ENCODE measurements around the gene LRRC17.
"Not testable (repeated sequence)": the region's sequence is repeated elsewhere in the genome, so short reads cannot be mapped to it uniquely, and the experiment has no call there.

Gene LRRC17

DNA sequence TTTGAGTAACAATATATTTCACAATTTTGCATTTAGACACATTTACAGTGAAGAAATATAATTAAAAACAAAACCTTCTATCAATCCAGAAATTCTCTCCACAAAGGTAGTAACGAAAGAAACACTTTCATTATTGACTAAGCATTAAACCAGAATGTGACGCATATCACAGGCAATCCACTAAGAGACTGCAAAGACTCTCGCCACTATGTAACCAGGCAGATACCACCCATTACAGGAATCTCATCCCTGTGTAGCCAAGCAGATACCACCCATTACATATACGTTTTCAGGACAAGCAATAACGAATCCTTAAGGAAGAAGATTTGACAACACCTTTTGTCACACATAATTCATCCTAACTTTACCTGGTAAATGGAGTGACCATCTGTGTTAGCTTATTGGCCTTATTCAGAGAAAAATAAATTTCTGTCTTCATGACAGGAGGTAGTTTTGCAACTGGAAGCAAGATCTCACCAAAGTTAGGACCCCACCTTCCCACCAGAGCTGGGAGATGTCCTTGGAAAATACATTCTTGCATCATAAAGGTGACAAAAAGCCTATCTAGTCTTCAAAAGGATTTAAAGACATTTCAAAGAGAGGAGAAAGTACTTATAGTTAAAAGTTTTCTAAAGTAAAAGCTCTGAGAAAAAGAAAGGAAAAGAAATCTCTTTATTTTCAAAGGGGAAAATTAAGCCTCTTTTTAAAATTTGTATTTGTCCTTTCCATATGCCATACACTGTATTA is 30.8 kb downstream of the LRRC17 start:
- peak; percentile 62 for DNase-seq

DNA sequence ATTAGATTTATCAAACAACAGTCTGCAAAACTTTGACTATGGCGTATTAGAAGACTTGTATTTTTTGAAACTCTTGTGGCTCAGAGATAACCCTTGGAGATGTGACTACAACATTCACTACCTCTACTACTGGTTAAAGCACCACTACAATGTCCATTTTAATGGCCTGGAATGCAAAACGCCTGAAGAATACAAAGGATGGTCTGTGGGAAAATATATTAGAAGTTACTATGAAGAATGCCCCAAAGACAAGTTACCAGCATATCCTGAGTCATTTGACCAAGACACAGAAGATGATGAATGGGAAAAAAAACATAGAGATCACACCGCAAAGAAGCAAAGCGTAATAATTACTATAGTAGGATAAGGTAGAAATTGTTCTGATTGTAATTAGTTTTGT is 31.4 kb downstream of the LRRC17 start:
- no peak for DNase-seq

DNA sequence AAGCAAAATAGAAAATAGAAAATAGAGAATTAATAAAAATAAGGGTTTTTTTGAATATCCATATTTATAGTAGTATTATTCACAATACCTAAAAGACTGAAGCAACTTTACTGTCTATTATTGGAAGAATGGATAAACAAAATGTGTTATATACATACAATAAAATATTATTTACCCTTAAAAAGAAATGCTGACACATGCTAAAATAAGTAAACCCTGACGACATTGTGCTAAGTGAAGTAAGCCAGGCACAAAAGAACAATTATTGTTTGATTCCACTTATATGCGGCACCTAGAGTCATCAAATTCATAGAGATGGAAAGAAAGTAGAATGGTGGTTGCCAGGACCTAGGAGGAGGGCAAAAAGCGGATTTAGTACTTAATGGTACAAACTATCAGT is 39.0 kb downstream of the LRRC17 start:
- no peak for DNase-seq

DNA sequence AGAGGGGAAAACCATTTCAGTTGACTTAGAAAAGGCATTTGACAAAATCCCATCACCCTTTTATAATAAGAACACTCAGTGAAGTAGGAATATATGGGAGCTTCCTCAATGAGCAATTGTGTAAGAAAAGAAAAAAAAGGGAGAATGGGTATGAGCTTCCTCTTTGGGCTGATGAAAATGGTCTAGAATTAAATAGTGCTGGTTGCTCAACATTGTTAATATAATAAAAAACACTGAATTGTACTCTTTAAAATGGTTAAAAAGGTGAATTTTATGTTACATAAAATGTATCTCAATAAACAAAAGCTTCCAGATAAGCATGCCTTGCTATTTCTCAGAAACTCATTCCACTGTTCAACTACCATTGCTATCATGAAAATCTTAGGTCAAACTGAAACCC is 40.6 kb downstream of the LRRC17 start:
- no peak for DNase-seq

DNA sequence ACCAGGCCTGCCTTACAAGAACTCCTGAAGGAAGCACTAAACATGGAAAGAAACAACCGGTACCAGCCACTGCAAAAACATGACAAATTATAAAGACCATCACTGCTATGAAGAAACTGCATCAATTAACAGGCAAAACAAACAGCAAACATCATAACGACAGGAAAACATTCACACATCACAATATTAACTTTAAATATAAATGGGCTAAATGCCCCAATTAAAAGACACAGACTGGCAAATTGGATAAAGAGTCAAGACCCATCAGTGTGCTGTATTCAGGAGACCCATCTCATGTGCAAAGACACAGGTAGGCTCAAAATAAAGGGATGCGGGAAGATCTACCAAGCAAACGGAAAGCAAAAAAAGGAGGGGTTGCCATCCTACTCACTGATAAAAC is 41.6 kb downstream of the LRRC17 start:
- DNase-seq: not testable (repeated sequence)

DNA sequence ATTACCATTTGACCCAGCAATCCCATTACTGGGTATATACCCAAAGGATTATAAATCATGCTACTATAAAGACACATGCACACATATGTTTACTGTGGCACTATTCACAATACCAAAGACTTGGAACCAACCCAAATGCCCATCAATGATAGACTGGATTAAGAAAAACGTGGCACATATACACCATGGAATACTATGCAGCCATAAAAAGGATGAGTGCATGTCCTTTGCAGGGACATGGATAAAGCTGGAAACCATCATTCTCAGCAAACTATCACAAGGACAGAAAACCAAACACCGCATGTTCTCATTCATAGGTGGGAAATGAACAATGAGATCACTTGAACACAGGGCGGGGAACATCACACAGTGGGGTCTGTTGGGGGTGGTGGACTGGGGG is 45.2 kb downstream of the LRRC17 start:
- DNase-seq: not testable (repeated sequence)

DNA sequence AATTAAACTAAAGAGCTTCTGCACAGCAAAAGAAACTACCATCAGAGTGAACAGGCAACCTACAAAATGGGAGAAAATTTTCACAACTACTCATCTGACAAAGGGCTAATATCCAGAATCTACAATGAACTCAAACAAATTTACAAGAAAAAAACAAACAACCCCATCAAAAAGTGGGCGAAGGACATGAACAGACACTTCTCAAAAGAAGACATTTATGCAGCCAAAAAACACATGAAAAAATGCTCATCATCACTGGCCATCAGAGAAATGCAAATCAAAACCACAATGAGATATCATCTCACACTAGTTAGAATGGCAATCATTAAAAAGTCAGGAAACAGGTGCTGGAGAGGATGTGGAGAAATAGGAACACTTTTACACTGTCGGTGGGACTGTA is 49.2 kb downstream of the LRRC17 start:
- DNase-seq: not testable (repeated sequence)

DNA sequence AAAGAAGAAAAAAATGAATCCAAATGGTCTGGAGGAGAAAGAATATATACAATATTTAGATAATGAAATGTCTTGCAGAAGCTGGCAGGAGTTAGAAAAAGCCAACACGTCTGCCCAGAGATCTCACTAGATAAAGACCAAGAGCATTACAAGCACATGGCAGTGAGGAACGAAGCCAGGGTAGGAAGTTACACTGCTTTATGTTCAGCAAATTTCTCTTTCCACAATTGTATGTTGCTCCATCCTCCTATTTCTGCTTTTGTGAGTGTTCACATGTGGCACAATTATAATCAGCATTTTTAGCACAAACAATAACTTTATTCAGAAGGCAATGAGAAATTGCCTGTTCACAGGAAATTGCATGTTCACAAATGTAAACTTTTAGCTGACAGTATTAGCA is 53.7 kb downstream of the LRRC17 start:
- DNase-seq: no peak

DNA sequence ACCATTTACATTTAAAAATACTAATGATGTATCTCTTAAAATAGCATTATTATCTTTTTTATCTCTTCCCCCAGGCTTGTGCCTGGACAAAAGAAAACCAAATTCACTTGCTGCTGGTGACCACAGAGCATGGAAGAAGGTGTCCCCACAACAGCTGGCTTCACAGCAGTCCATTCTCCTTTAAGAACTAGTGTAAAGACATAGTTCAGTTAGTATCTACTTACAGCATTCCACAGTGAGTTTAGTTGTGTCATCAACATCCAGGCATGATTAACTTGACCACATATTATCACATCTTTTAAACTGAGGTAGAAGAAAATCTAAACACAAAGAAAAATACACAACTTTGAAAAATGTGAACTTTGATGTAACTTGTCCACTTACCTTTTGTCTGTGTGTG is 55.0 kb downstream of the LRRC17 start:
- DNase-seq: no peak

DNA sequence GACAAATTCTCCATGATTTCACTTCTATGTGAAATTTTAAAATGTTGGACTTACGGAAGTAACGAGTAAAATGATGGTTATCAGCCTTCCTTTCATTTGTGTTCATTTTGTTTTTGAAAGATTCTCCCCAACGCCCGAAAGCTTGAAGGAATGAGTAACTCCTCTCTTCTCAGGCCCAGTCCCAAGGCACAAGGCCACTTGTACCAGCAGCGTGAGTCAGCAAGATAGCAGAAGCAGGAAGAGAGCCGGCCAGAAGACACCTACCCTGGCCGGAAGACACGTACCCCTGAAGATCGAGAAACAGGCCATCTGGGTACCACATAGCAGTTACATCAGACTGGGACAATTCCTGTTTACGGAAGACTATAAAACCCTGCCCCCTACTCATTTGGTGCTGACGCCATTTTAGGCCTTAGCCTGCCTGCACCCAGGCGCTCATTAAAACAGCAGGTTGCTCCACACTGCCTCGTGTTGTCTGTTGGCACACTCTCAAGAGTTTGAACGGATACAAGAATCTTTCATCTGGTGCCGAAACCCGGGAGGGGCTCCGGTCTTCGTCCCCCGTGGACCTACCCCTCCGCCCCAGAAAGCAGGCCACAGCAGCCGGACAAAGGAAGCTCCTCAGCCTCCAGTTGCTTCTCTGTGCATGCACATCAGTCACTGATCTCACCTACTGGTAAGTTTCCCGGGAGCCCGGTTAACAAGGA is 60.4 kb downstream of the LRRC17 start:
- DNase-seq: no peak

DNA sequence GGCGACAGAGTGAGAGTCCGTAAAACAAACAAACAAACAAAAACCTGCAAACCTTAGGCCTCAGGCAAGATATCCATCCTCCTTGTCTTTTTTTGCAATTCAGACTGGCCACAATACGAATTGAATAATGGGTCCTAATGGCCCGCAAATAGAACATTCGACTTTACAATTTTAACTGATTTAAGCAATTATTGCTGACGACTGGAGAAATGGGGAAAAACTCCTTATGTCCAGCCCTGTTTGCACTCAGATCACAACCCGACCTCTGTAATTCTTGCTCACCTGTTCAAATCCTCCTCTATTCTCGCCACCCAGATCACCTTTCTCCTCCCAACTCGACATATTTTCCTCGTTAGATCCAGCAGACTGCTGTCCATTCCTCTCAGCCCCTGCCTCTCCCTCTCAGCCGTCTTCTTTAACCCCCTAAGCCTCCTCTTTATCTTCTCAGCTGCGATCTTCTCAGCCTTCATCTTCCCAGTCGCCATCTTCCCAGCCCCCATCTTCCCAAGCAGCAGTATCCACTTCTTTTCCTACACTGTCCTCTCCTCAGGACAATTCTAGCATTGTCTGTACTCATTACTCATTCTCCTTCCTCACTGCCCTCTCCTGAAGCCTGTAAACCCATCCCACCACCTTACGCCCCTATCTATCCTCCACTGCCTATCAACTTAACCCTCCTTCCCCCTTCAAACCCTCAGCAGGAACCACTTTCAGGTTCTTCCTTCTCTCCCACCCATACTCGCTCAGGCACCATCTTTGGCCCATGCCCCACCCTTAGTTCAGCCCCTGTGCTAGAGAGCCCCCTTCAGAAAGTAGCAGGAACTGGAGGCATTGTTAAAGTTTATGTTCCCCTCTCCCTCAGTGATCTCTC is 61.8 kb downstream of the LRRC17 start:
- DNase-seq: no peak

DNA sequence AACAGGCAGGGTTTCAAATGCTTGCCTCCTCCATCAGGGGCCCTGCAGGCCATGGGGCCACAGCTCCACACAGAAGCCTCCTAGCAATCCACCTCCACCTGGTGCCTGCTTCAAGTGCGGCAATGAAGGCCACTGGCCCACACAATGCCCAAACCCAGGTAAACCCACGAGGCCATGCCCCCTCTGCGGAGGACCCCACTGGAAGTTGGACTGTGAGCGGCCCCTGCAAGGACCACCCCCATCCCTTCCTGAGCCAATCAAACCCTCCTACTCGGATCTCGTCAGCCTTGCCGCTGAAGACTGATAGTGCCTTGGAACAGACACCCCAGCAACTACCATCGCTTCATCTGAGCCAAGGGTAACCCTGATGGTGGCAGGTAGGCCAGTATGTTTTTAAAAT is 63.1 kb downstream of the LRRC17 start:
- no peak for DNase-seq

DNA sequence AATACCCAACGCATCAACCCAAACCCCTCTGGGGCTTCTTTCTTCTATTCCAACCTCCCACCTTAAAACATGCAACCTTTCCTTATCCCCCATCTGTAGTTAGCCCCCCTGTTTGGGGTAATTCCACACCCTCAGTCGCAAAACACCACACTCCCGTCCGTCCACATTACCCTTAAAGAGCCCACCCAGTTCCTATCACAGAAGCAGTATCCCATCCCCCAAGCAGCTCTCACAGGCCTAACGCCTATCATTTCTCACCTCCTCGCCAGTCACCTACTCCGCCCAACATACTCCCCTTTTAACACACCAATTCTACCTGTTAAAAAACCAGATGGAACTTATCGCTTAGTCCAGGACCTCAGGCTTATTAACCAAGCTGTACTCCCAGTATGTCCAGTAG is 63.7 kb downstream of the LRRC17 start:
- no peak for DNase-seq

DNA sequence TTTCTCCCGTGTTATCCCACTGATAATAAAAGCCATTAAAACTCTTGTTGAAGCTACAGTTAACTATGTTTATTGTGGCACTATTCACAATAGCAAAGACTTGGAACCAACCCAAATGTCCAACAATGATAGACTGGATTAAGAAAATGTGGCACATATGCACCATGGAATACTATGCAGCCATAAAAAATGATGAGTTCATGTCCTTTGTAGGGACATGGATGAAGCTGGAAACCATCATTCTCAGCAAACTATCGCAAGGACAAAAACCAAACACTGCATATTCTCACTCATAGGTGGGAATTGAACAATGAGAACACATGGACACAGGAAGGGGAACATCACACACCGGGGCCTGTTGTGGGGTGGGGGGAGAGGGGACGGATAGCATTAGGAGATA is 64.8 kb downstream of the LRRC17 start:
- DNase-seq: not testable (repeated sequence)

DNA sequence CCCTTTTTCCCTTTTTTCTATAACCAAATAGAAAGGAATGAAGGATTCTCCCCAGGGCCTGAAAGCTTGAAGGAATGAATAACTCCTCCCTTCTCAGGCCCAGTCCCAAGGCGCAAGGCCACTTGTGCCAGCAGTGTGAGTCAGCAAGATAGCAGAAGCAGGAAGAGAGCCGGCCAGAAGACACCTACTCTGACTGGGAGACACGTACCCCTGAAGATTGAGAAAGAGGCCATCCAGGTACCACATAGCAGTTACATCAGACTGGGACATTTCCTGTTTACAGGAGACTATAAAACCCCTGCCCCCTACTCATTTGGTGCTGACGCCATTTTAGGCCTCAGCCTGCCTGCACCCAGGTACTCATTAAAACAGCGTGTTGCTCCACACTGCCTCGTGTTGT is 65.5 kb downstream of the LRRC17 start:
- DNase-seq: no peak

DNA sequence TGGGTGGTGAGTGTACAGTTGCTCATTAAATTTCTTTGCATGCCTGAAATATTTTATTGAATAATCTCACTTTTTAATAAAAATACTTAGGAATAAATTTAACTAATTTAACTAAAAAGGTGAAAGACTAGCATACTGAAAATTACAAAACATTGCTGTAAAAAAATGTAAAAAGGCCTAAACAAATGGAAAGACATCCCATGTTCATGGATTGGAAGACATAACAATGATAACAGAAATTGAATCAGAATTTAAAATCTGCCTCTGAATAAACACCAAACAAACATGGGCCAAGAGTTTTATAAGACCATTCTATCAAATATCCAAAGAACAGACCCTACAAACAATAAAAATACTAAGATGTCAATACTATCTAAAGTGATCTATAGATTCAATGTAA is 66.9 kb downstream of the LRRC17 start:
- no peak for DNase-seq

DNA sequence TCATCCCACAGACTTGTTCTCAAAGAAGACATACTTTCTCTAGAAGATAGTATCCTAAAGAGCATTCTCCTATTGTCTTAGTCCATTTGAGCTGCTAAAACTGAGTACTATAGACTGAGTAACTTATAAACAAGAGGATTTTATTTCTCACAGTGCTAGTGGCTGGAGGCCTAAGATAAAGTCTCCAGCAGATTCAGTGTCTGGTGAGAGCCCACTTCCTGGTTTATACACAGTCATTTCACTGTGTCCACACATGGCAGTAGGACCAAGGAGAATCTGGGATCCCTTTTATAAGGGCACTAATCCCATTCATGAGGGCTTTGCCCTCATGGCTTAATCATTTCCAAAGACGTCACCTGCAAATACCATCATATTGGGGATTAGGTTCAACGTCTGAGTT is 68.7 kb downstream of the LRRC17 start:
- no peak for DNase-seq

DNA sequence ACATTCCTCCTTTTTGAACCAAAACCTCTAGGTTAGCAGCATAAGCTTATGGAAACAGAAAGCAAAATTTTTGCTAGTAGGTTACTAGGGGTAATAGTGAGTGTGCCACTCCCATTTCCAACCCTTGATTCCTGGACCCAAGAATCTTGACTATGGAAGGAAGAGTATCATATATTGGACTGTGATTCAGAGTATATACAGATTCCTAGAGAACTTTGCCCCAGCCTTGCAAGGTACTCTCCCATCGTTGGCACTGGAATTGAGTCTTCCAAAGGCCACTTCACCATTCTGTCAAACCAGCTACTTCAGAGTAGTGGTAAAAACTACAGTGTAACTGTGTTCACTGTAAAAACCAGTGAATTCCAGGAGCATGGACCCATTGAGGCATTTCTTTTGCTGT is 69.4 kb downstream of the LRRC17 start:
- no peak for DNase-seq

DNA sequence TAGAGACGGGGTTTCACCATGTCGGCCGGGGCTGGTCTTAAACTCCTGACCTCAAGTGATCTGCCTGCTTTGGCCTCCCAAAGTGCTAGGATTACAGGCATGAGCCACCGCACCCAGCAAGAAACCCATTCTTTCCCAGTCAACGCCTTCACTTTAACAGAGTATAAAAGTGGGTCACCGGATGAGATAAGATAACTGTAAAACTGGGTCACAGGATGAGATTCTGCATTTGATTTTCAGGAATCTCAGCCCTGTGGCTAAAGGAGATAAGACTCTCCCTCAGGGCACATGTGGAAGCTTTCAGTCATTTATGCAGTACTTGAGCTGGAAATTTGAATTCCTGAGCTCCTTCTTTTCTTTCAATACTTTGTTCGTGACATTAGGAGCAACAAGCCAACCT is 70.8 kb downstream of the LRRC17 start:
- no peak for DNase-seq

DNA sequence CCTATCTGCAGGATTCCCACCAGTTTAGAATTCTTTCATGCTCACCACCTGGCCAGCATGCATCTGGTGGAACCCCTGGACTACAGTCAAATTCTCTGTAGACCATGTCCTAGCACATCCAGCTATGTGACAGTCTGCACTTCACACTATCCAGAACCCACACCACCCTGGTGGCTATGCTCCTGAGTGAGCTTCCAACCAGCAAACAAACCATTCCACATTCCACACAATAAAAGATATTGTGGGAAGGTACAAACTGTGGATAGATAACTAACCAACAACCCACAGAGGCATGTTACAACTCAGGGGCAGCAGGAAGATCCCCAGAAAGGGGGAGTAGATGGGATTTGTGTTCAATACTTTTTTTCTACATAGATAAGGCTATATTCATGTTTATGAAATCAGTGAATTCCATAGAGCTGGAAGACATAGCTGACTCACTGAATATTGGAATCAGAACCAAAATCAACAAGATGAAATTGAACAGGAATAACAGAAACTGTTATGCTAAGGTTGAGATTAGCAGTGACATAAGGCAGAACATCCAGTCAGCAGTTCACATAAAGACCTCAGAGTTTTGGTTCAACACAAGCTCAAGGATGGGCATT is 72.5 kb downstream of the LRRC17 start:
- no peak for DNase-seq

DNA sequence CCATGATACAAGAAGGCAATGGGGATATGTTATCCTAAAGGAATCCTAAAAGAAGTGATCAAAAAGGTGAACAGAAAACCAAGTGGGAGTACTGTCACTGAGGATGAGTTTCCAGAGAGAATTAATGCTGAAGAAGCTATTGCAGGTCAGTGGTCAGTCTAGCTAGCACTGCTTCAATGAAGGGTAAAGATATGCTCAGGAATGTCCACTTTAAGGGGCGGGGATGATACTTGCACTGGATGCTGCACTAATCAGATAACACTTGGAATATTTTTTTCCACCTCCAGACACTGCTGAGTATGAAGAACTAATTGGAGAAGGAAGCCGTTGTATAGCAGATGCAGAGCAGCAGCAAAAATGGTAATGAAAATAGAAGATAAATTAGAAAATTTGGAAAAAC is 75.3 kb downstream of the LRRC17 start:
- DNase-seq: no peak

DNA sequence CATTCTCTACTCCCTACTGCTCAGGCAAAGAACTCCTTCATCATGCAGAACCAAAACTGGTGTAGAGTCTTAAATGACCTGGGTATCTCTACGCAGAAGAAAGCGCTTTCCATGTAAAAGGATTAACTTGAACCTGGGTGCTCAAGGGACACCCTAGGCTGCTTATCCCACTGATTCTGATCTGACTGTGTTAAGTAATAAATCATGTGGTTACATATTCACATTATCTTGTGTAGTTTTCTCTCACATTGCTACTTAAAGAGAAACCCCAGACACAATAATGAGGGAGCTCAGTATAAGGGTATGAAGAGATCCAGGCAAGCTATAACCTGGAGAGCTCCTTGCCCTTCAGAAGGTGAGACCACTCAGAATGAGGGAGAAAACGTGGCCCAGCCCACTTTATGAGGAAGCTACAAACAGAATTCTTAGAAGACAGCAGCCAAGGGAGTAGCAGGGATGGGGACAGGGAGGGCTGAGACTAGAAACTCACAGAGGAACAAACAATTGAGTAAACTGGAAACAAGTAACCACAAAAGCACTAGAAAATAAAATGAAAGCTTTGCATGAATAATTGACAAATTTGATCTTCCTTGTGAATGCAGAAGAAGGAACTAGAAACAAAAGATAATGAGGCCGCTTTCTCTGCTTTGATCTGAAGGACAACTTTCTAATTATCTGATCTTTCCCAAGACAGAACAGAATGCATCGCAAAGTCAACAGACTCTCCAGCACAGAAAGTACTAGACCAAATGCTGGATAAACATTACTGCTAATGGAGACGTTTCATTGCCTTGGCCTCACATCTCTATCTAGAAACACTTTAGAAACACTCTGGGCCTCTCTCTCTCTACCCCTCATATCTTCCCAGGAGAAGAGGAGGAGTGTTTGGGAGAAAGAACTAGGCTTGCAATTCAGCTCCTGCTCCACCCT is 76.1 kb downstream of the LRRC17 start:
- no peak for DNase-seq
